Measurements from ENCODE around the gene CPNE1.
A peak's percentile ranks its signal among the peaks of the same experiment; 100 is the strongest.
"Not testable (repeated sequence)": the region's sequence is repeated elsewhere in the genome, so short reads cannot be mapped to it uniquely, and the experiment has no call there.

CPNE1 gene

DNA sequence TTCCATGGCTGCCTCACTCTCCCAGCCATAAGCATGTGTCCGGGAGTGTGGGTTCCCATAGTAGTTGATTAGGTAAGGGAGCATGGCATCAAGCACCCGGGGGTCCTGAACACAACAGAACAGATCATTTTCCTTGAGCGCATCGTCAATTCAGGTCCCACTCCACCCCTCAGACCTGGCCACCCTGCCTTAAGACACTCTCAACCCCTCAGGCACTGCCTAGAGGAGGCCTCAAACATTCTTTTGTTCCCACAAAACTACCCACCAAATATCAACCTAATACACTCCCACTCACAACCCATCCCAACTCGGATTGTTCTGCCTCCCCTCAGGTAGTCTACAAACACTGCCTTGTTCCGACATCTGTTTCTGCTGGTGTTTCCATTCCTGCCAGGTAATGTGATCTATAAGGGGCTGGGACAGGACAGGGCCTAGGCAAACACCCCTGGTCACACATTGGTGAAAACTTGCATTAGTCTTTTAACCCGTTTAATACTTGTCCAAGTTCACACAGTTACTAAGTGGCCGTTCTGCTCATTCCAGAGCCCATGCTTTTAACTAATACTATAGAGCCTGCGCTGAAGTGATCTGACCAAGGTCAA is 33.1 kb upstream of the CPNE1 start:
- DNase-seq = no peak

DNA sequence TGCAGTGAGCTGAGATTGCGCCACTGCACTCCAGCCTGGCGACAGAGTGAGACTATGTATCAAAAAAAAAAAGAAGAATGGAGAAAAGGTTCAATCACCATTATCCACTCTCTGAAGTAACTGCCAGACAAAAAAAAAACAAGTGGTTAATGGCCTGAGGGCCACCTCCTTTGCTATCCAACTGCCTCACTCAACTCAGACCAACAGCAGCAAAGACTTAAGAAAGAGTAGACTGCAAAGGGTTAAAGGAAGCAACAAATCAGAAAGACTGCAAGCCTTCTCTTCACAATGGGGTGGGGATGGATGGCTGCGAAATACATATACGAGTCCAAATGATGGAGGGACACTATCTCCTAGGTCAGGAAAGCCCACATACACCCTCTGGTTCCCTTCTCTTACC is 31.3 kb upstream of the CPNE1 start:
- no peak for DNase-seq

DNA sequence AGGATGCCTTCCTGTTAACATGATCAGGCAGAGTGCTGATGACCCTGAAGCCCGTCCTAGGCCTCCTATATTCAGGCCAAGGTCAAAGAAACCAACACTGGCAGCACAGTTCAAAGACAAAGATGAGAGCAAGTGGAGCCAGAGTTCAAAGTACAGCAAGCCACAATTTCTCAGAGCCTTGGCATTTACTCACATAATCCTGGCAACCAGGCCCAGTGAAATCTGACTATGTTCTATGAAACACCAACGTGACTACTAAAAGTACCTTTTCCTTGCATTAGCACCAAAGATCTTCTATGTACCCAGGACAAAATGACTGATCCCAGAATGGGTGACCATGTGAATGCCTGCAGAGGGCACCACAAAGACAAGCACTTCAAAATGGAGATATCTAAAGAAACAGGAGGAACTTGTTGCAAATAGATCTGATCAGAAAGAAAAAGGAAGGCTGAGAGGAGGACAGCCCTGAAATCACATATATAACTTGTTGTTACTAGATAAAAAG is 30.6 kb upstream of the CPNE1 start:
- no peak for DNase-seq

DNA sequence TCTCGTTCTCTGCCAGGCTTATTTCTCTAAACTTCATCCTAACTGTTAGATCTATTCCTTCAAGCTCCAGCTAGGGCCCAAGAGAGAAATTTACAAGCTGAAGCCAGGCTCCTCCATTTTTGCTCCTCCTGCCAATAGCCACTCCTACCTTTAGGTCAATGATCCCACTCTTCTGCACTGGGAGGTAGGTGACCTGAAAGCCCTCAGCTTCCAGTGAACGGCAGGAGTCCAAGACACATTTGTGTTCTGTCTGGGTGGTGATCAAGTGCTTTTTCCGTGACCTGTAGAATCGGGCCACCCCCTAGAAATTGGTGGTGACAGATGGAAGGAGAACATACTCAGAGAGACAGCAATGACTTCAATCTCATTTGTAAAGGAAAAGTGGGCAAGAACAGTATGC is 25.6 kb upstream of the CPNE1 start:
- DNase-seq = no peak

DNA sequence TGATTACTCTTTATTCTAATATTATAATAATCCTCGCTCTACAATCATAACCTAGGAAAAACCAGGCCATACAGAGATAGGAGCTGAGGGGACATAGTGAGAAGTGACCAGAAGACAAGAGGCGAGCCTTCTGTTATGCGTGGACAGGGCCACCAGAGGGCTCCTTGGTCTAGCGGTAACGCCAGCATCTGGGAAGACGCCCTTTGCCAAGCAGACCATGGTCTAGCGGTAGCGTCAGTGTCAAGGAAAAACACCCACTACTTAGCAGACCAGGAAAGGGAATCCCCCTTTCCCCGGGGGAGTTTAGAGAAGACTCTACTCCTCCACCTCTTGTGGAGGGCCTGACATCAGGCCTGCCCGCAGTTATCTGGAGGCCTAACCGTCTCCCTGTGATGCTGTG is 22.2 kb upstream of the CPNE1 start:
- not testable (repeated sequence) for DNase-seq

DNA sequence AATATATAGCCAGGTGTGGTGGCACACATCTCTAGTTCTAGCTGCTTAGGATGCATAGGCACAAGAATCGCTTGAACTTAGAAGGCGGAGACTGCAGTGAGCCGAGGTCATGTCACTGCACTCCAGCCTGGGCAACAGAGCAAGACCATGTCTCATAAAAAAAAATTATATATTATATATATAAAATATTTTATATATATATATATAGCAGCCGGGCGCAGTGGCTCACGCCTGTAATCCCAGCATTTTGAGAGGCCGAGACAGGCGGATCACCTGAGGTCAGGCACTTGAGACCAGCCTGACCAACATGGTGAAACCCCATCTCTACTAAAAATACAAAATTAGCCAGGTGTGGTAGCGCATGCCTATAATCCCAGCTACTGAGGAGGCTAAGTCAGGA is 20.7 kb upstream of the CPNE1 start:
- not testable (repeated sequence) for DNase-seq

DNA sequence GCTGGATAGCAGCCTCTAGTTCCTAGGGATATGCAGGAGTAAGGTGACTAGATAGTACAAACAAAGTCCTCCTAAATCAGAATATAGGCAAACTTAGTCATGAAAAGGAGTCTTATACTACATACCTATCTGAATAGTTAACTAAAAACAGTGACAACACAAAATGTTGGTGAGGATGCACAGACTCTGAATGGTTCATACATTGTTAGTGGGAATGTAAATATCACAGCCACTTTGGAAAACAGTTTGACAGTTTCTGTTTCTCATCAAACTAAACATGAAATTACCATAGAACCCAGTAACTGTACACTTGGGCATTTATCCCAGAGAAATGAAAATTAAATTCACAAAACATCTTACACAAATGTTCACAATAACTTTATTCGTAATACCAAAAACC is 17.3 kb upstream of the CPNE1 start:
- no peak for DNase-seq

DNA sequence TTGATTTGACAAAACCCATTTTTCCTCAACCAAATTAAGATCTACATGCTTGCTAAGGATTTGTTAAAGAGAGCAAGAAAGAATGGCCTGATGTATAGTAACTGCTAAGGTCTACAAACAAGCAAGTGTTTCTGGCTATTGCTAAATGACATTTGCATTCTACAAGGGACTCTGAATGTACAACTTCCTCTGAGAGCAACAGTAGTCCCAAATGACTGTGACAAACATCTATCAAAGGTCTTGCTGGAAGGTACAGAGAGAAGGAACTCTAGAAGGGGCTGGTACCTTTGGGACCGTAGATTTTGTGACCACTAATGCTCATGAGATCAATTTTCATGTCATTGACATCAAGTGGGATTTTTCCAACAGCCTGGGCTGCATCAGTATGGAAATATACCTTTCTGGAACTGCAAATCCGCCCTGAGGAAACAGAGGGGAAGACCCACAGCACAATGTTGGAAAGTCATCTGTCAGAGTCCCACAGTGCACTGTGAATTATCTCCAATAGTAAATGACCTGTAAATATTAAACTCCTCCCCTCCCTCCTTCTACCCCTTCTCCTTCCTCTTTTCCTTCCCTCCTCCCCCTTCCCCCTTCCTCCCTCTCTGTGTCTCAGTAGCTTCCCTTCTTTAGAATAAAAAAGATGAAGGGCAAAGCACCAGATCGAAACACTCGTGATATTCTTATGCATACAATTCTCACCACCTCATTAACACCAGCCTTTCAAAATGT is 15.9 kb upstream of the CPNE1 start:
- no peak for DNase-seq

DNA sequence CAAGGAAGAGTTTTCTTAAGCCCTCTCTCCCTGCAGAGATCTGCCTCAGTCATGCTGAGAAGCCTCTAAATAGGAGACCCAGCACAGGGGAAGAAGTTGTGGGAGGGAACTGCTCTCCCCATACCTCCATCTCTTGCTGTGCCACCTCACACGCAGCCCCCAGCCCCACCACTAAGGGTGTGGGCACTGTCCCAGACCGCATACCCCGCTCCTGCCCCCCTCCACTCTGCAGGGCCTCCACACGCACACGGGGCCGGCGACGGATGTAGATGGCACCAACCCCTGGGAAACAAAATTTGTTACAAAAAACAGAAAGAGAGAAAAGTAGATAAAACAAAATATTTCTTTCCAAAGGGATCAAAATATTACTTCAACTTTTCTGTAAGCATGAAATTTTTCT is 10.2 kb upstream of the CPNE1 start:
- no peak for DNase-seq

DNA sequence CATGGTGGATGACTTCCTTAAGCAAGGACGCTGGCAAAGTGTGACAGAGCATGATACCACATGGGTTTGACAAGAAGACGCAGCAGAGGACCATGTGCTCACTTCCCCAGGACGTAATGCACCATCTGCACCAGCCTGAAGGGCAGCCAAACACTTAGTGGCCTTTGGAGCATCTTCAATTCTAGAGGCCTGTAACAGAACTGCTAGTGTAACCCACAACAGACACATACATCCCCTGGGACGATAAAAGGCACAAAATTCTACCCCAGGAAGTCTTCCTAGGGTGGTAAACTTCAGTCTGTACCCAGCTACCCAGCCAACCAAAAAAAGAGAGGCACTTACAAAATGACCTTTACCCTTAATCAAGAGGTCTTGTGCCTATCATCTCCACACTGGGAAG is 9.2 kb upstream of the CPNE1 start:
- DNase-seq = no peak

DNA sequence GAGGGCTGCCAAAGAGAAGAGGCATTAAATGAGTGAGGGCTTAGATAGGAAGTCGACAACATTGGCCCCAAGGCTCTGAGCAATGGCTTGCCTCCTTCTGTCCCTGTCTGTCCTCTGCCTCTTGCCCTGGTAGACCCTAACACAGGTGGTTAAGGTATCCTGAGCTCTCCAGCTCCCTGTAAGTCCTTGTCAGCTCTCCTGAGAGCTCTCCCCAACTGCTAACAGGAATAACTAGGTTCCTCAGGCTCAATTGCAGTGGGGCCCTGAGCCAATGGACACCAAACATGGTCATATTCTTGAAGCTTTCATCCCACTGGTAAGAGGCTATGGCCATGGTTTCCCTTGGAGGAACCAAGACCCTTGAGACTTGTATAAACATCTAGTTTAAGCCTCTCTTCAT is 5.0 kb upstream of the CPNE1 start:
- DNase-seq = no peak

DNA sequence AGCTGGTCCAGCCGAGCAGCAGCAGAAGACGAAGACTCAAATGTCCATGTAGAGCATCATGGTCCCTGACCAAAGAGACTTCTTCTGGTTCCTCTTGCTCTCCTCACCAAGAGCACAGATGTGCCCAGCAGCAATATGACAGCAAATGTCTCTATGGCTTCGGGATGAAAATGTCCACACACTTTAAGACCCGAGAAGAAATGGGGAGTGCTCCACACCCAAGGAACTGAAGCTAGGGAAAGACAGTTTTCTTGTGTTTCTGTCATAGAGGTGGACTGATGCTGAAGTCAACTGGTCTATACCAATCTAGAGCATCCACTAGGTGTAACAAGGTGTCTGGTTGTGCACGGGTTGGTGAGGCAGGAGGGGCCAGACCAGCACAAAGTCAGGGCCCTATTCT is 4.5 kb upstream of the CPNE1 start:
- no peak for DNase-seq

DNA sequence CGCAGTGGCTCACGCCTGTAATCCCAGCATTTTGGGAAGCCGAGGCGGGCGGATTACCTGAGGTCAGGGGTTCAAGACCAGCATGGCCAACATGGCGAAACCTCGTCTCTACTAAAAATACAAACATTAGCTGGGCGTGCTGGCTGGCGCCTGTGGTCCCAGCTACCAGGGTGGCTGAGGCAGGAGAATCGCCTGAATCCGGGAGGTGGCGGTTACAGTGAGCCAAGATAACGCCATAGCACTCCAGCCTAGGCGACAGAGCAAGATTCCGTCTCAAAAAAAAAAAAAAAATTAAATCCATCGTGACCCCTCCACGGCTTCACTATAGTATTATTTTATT is 1.2 kb upstream of the CPNE1 start:
- DNase-seq = no peak

DNA sequence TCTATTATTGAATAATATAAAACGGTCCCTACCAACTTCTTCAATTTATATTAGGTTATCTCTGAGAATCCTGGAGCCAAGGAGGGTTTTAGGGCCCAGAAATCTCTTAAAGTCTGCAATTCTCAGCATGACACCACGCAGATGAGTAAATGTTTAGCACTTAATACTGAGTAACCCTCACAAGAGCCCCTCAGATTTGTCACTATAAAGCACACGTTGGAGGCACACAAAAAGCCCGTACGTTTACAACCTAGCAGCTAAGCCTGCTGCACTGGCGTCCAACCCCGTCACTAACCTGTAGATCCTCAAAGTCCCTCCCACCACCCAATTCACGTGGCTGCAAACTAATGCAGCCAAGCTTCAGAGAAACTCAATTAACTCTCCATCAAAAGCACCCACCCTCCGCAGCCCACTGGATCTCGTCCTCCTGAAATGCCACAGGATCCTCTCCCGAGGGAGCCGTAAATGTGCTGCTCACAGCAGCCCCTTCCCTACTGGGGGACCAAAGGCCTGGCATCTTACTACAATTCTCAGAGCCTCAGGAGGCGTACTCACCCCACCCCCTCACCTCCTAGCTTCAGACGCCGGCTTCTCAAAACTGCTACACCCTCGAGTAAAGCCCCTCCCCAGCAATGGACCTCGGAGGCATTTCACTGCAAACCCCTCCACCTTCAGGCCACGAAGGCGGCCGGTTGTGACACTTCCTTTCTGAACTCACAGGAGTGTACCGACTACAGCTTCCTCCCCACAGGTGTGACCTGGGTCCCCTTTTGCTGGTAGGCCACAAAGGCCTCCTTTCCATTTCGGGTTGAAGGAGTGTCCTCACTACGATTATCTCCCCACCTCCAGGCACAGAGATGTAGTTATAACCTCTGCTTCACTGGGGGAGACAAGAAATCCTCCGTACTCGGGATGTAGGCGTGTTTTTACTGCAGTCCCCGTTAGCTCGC is 909 bp downstream of the CPNE1 start:
- DNase-seq = peak; percentile 68

DNA sequence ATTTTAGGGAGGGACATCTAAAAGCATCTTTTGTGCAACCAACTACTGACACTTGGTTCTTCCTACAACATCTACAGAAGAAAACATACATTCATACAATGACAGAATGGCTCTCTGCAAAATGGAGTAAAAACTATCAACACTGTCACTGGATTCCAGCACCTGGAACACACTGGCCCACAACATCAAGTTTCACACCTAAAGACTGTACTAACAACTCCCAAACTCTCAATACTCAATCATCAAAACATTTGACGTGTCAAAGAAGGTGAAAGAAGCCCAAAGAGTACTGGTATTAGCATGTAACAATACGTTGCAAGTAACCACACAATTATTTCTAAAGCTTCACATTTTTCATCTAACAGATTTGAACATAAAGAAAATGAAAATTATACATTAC is 2.1 kb downstream of the CPNE1 start:
- DNase-seq = no peak

DNA sequence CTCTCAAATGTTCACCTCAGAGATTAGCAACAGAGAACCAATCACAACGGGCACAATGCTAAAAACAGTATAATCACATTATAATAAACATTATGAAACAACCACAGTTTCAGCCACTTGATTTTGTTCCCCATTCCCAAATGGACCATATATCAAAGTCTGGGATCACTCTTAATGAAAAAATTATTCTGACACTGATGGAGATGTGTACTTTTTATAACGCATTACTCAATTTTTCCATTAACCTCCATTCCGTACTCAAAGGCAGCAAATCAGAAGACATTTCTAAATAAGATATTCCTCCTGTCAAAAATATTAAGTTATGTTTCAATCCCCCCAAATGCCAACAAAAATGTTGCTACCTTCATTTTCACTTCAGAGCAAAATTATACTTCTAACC is 2.8 kb downstream of the CPNE1 start:
- no peak for DNase-seq

DNA sequence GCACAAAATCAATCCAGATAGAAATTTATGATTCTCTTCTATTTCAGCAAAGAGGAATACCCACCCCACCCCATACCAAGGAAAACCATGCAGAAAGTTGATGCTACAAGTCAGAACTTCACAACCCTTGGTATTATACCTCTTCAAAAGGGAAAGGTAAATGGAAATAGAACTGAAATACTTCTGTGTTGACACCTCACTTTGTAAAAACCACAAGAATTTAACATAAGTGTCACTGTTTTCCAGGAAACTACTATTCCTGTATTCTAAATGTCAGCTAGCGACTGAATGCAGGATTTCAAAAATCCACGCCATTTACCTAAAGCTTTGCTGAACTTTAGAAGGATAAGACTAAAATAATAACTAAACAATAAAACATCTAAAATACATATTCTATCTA is 3.6 kb downstream of the CPNE1 start:
- DNase-seq = no peak

DNA sequence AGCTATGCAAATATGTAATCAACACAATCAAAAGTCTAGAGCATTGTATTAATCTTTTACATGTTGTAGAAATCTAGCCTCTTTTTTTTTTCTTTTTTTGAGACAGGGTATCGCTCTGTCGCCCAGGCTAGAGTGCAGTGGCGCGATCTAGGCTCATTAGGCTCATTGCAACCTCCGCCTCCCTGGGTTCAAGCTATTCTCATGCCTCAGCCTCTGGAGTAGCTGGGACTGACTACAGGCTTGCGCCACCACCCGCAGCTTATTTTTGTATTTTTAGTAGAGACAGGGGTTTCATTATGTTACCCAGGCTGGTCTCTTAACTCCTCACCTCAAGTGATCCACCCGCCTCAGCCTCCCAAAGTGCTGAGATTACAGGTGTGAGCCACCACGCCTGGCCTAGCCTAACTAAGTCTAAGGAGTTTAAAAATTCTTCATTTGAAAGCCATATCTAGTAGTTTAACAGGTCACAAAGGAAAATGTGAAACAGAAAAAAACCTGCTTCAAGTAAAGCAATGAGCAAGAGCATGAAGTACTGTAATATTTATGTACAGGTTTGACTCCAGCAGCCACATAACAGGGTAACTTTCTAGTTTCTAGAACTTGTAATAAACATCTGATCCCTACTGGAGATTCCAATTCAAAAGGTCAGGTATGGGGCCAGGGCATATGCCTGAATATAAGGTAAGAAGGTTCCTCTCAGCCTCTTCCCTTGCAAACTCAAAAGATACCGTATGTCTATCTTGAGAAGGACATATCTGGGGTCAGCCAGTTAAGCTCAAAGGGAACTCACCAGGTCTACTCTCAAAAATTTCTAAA is 4.4 kb downstream of the CPNE1 start:
- no peak for DNase-seq

DNA sequence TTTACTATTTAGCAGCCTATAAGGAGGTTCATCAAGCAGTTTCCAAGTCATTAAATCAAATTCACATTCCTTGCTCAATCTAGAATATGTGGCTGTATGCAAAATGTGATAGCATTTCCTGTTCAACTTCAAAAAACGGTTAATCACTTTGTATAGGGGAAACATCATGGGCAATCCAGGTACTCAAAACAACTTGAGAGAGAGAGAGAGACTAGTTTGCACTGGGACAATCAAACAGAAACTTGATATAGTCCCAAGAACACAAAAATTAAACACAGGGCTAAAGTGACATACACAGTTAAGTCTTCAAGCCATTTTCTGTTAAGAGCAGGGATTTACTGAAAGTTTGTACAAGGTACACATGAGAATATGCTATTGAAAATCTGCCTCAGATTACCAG is 7.4 kb downstream of the CPNE1 start:
- DNase-seq = no peak

DNA sequence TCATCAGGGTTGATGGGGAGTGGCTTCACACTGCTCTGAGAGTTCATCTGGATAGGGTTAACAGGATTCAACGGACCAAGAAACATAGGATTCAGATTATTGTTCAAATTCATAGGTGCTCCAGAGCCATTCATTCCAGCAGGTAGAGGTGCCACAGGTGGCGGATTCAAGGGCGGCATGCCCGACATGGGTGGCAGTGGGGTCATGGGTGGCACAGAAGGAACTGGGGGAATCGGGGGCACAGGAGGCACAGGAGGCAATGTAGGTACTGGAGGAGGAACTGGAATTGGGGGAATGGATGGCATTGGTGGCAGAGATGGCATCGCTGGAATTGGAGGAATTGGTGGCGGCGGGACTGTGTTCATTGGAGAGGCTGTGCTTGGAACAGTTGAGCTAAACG is 10.3 kb downstream of the CPNE1 start:
- no peak for DNase-seq

DNA sequence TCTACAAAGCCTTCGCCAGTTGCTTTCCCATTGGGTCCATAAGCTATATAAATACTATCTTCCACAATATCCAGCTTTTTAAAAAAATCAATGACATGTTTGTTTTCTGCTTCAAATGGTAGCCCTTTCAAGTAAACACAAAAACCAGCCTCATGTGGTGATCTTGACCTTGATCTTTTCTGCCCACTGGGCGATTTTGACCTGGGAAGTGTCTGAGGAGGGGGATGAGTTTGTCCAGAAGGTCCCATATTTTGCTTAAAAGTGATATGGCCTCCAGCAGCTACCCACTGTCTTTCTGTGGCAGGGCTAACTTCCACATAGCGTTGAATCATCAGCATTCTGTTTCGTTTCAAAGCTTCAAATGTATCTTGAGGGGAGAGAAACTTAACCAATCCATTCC is 10.8 kb downstream of the CPNE1 start:
- DNase-seq = no peak

DNA sequence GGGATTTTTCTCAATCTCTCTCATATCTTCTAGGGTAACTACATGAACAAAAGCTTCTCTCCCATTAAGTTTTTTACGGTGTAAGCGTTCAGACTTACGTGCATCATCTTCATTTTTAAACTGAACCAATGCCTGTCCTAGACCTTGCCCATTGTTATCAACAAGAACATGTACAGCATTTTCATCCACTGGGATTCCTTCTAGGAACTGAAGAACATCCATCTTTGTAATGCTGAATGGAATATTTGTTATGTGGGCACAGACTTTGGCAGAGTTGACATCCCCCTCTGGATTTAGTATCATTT is 11.3 kb downstream of the CPNE1 start:
- DNase-seq = no peak

Measured in RPMI8226 (cell line).